GM23338 (cell line): ENCODE results near the gene CSF2. TPM values are rescaled to one million over a fixed set of nuclear protein-coding genes. Genes with fewer than 3 reads are reported as not detected.

Experiments used
- ATAC-seq: fragments of 200-7000 bp; cut with Tn5 transposase; 3 replicates; pipeline ENCODE4 v1.9.1; 2020
- DNase-seq: peaks from one replicate; pipeline ENCODE4 v3.0.0-alpha.2; 2015; ENCODE audit warnings: low spot score
- H2AFZ ChIP-seq: fragments of 200-600 bp; sonication (generic); 2 replicates; pipeline ENCODE4 v1.8.0; 2016; ENCODE audit warnings: antibody characterized with exemption, mild to moderate bottlenecking, moderate library complexity
- H3F3A ChIP-seq: fragments of 200-600 bp; sonication (generic); replicated peaks from 2 replicates; pipeline ENCODE4 v1.8.0; 2017; ENCODE audit warnings: antibody characterized with exemption, mixed run types, low read depth
- H3K27ac ChIP-seq: fragments of 200-600 bp; sonication (generic); 2 replicates; pipeline ENCODE4 v1.6.1; 2016; ENCODE audit warnings: low read depth
- H3K27me3 ChIP-seq: fragments of 200-600 bp; sonication (generic); 2 replicates; pipeline ENCODE4 v1.8.0; 2016; ENCODE audit warnings: mild to moderate bottlenecking, mixed run types, moderate library complexity; ENCODE audit not compliant: insufficient read depth
- H3K36me3 ChIP-seq: fragments of 200-600 bp; sonication (generic); 2 replicates; pipeline ENCODE4 v1.8.0; 2016; ENCODE audit warnings: mild to moderate bottlenecking; ENCODE audit not compliant: insufficient read depth
- H3K4me1 ChIP-seq: fragments of 200-600 bp; sonication (generic); 2 replicates; pipeline ENCODE4 v1.8.0; 2016; ENCODE audit warnings: mild to moderate bottlenecking, moderate library complexity; ENCODE audit not compliant: insufficient read depth
- H3K4me2 ChIP-seq: fragments of 200-600 bp; sonication (generic); 2 replicates; pipeline ENCODE4 v1.7.1; 2017; ENCODE audit warnings: mixed run types
- H3K4me3 ChIP-seq: fragments of 200-600 bp; sonication (generic); 2 replicates; pipeline ENCODE4 v1.6.1; 2016; ENCODE audit warnings: mixed run types
- H3K79me2 ChIP-seq: fragments of 200-600 bp; sonication (generic); replicated peaks from 2 replicates; pipeline ENCODE4 v1.8.0; 2017; ENCODE audit warnings: mild to moderate bottlenecking; ENCODE audit not compliant: insufficient read depth
- H3K9me2 ChIP-seq: fragments of 200-600 bp; sonication (generic); 2 replicates; pipeline ENCODE4 v1.8.0; 2017; ENCODE audit not compliant: insufficient read depth
- H4K20me1 ChIP-seq: fragments of 200-600 bp; sonication (generic); replicated peaks from 2 replicates; pipeline ENCODE4 v1.8.0; 2017; ENCODE audit warnings: mild to moderate bottlenecking; ENCODE audit not compliant: insufficient read depth
- H3K27ac Mint-ChIP-seq: 2 replicates; pipeline ENCODE4 v1.8.0; 2020; ENCODE audit warnings: inconsistent platforms, mild to moderate bottlenecking, moderate library complexity, mixed read lengths
- H3K27me3 Mint-ChIP-seq: 3 replicates; pipeline ENCODE4 v1.8.0; 2022; ENCODE audit warnings: low read depth, mild to moderate bottlenecking, moderate library complexity, mixed read lengths, inconsistent platforms; ENCODE audit not compliant: insufficient read depth, poor library complexity
- H3K36me3 Mint-ChIP-seq: 3 replicates; pipeline ENCODE4 v1.8.0; 2021; ENCODE audit warnings: low read depth, mild to moderate bottlenecking, inconsistent platforms, moderate library complexity, mixed read lengths
- H3K4me1 Mint-ChIP-seq: 3 replicates; pipeline ENCODE4 v1.8.0; 2020; ENCODE audit warnings: mild to moderate bottlenecking, inconsistent platforms, mixed read lengths
- H3K4me3 Mint-ChIP-seq: 3 replicates; pipeline ENCODE4 v1.8.0; 2021; ENCODE audit warnings: moderate library complexity, mild to moderate bottlenecking, inconsistent platforms, mixed read lengths
- H3K9me3 Mint-ChIP-seq: 3 replicates; pipeline ENCODE4 v1.8.0; 2020; ENCODE audit warnings: moderate library complexity, mild to moderate bottlenecking, inconsistent platforms, mixed read lengths
- CREB1 ChIP-seq: fragments of 250-450 bp; sonication (Bioruptor Pico); IDR thresholded peaks from 2 replicates; pipeline ENCODE4 v1.5.0; 2020; ENCODE audit warnings: low read depth, mild to moderate bottlenecking, moderate library complexity
- CTCF ChIP-seq, 2 experiments: fragments of 200-600 bp in 1 of 2; sonication (generic) in 1 of 2; conservative IDR thresholded peaks; 2 replicates each; pipeline versions ENCODE4 v1.5.1 to v1.6.1; 2016 to 2017; ENCODE audit warnings: antibody characterized with exemption in 2 of 2, low read depth in 2 of 2, mild to moderate bottlenecking in 2 of 2, moderate library complexity in 1 of 2
- ETS1 ChIP-seq: IDR thresholded peaks from 2 replicates; pipeline ENCODE4 v1.6.1; 2016; ENCODE audit warnings: antibody characterized with exemption
- EZH2 ChIP-seq: fragments of 200-600 bp; sonication (generic); IDR thresholded peaks from one replicate; pipeline ENCODE4 v1.8.0; 2017; ENCODE audit warnings: antibody characterized with exemption, mild to moderate bottlenecking, low read depth; ENCODE audit not compliant: unreplicated experiment
- EZH2phosphoT487 ChIP-seq: fragments of 200-600 bp; sonication (generic); IDR thresholded peaks from one replicate; pipeline ENCODE4 v1.8.1; 2018; ENCODE audit warnings: antibody characterized with exemption; ENCODE audit not compliant: unreplicated experiment
- JUNB ChIP-seq: IDR thresholded peaks from one replicate; pipeline ENCODE4 v1.6.1; 2016; ENCODE audit warnings: antibody characterized with exemption; ENCODE audit not compliant: unreplicated experiment
- NANOG ChIP-seq: IDR thresholded peaks from 2 replicates; pipeline ENCODE4 v1.6.1; 2016; ENCODE audit warnings: antibody characterized with exemption, borderline replicate concordance
- POLR2AphosphoS5 ChIP-seq: IDR thresholded peaks from 2 replicates; pipeline ENCODE4 v1.6.1; 2016; ENCODE audit warnings: antibody characterized with exemption, low read depth
- REST ChIP-seq: IDR thresholded peaks from one replicate; pipeline ENCODE4 v1.6.1; 2018; ENCODE audit warnings: antibody characterized with exemption; ENCODE audit not compliant: unreplicated experiment
- STAT1 ChIP-seq: IDR thresholded peaks from one replicate; pipeline ENCODE4 v1.6.1; 2016; ENCODE audit warnings: antibody characterized with exemption; ENCODE audit not compliant: unreplicated experiment
- ZNF114 ChIP-seq: fragments of 250-450 bp; sonication (Bioruptor Pico); IDR thresholded peaks from 2 replicates; pipeline ENCODE4 v1.5.0; 2020; ENCODE audit warnings: mild to moderate bottlenecking, moderate library complexity
- ZNF331 ChIP-seq: fragments of 250-450 bp; sonication (Bioruptor Pico); IDR thresholded peaks from 2 replicates; pipeline ENCODE4 v1.5.0; 2020; ENCODE audit warnings: low read depth, mild to moderate bottlenecking, moderate library complexity
- ZNF462 ChIP-seq: fragments of 250-450 bp; sonication (Bioruptor Pico); IDR thresholded peaks from 2 replicates; pipeline ENCODE4 v1.5.0; 2020; ENCODE audit warnings: mild to moderate bottlenecking, moderate library complexity
- polyA plus RNA-seq: library from polyadenylated mRNA; unstranded; fragments of >200 nt; fragmentation: Nextera tagmentation; extraction: Ambion mirVana; gene quantifications from 2 replicates; pipeline ENCODE4 v1.2.1, GENCODE V29; 2016
- total RNA-seq: library from RNA; depleted of rRNA; stranded (reverse); fragments of >200 nt; shearing (Covaris generic); gene quantifications from 2 replicates; pipeline ENCODE4 v1.2.3, GENCODE V29; 2014

Gene CSF2
- total and polyA plus RNA-seq, 2 experiments from 2014 or later = not detected

- Mint-ChIP-seq H3K4me3 (no peak overlapping the region), H3K27ac (no peak overlapping the region)
Measured at GRCh38 chr5:132072070-132072469, 1.5 kb upstream of the CSF2 start.

More at GRCh38 chr5:132072070-132072469, 1.5 kb upstream of the CSF2 start:
- Histone ChIP-seq H2AFZ (no peak overlapping the region), H3K4me3 (no peak overlapping the region), H3K36me3 (no peaks in the 10 kb centered on the region), H3K27me3 (no peaks in the 10 kb centered on the region), H3K4me1 (no peaks in the 10 kb centered on the region), H3F3A (no peaks in the 10 kb centered on the region), H4K20me1 (no peaks in the 10 kb centered on the region), H3K4me2 (no peak overlapping the region), H3K9me2 (no peaks in the 10 kb centered on the region), H3K27ac (no peak overlapping the region), H3K79me2 (no peaks in the 10 kb centered on the region)
- no peaks in the 10 kb centered on the region for H3K36me3 Mint-ChIP-seq
- H3K27me3 Mint-ChIP-seq = peaks cover 2% of the 10 kb centered on the region
- H3K4me1 Mint-ChIP-seq = no peaks in the 10 kb centered on the region; the same call in 2 of the 3 replicates
- DNase-seq (no peak), ATAC-seq (no peak)
- TF ChIP-seq STAT1 = no peak
- no peak for TF ChIP-seq CREB1 (CRISPR knock-in tag)
- no peak for TF ChIP-seq ZNF462 (CRISPR knock-in tag)
- no peak for TF ChIP-seq POLR2AphosphoS5
- no peak for TF ChIP-seq NANOG
- no peak for TF ChIP-seq REST
- TF ChIP-seq EZH2phosphoT487 = no peak
- TF ChIP-seq EZH2 = no peak
- no peak for TF ChIP-seq ZNF331 (CRISPR knock-in tag)
- TF ChIP-seq CTCF (conservative IDR thresholded peaks at IDR 0.05; ENCODE audit: low read depth in 2 of 2) = no peak
- TF ChIP-seq ETS1 = no peak
- no peak for TF ChIP-seq JUNB
- no peak for TF ChIP-seq ZNF114 (CRISPR knock-in tag)
- H3K9me3 Mint-ChIP-seq = no peaks in the 10 kb centered on the region
